ENCODE measurements around the gene GNAZ. TPM values are rescaled to one million over a fixed set of nuclear protein-coding genes. Genes with fewer than 3 reads are reported as not detected.
"Not testable (repeated sequence)": the region's sequence is repeated elsewhere in the genome, so short reads cannot be mapped to it uniquely, and the experiment has no call there.

The GNAZ gene
- total and polyA plus RNA-seq, 9 donors: 7.2 to 40.8 (median 15.3) TPM

- no peaks in the 10 kb centered on the region for H3K9me3 ChIP-seq
- WGBS, 3 donors: 72 to 77% (median 74%) methylated on average over 3 of the region's 3 CpGs
- no peak for TF ChIP-seq CTCF (IDR thresholded peaks at IDR 0.05)
- TF ChIP-seq POLR2A (IDR thresholded peaks at IDR 0.05): no peak
- no peak for TF ChIP-seq EP300 (IDR thresholded peaks at IDR 0.05)
- no peaks in the 10 kb centered on the region for H3K27me3 ChIP-seq
- H3K4me3 ChIP-seq: no peak overlapping the region
- intact Hi-C loops (cut with DNase I): no loop called here
- no peaks in the 10 kb centered on the region for H3K36me3 ChIP-seq
- no peak overlapping the region for H3K27ac ChIP-seq
- DNase-seq: no peak
- no peaks in the 10 kb centered on the region for H3K4me1 ChIP-seq (ENCODE audit: insufficient read depth)
These were observed 28.1 kb upstream of the GNAZ start for GRCh38 chr22:23042179-23042578.

GRCh38 chr22:23044570-23044969, 25.7 kb upstream of the GNAZ start:
- no peak for TF ChIP-seq EP300 (IDR thresholded peaks at IDR 0.05)
- no peak for TF ChIP-seq CTCF (IDR thresholded peaks at IDR 0.05)
- no peak for TF ChIP-seq POLR2A (IDR thresholded peaks at IDR 0.05)
- H3K27me3 ChIP-seq: no peaks in the 10 kb centered on the region
- WGBS, 3 donors: 9 to 48% (median 22%) methylated on average over 1 of the region's 1 CpG
- no peak overlapping the region for H3K27ac ChIP-seq
- no peaks in the 10 kb centered on the region for H3K36me3 ChIP-seq
- no peak for DNase-seq
- H3K4me1 ChIP-seq (ENCODE audit: insufficient read depth): no peaks in the 10 kb centered on the region
- no peak overlapping the region for H3K4me3 ChIP-seq
- no peaks in the 10 kb centered on the region for H3K9me3 ChIP-seq
- intact Hi-C loops (cut with DNase I): no loop called here

- Histone ChIP-seq H3K27ac (no peak overlapping the region), H3K4me1 (ENCODE audit: insufficient read depth) (no peaks in the 10 kb centered on the region), H3K4me3 (no peak overlapping the region), H3K27me3 (no peaks in the 10 kb centered on the region), H3K9me3 (no peaks in the 10 kb centered on the region), H3K36me3 (no peaks in the 10 kb centered on the region)
- TF ChIP-seq EP300 (IDR thresholded peaks at IDR 0.05): no peak
- TF ChIP-seq POLR2A (IDR thresholded peaks at IDR 0.05): no peak
- TF ChIP-seq CTCF (IDR thresholded peaks at IDR 0.05): no peak
- intact Hi-C loops (cut with DNase I): no loop called here
- WGBS, 3 donors: 44 to 64% (median 60%) methylated on average over 2 of the region's 2 CpGs
- no peak for DNase-seq
These were observed 24.9 kb upstream of the GNAZ start for GRCh38 chr22:23045461-23045860.

- no peak for TF ChIP-seq EP300 (IDR thresholded peaks at IDR 0.05)
- Histone ChIP-seq H3K4me3 (no peak overlapping the region), H3K9me3 (no peaks in the 10 kb centered on the region), H3K36me3 (no peaks in the 10 kb centered on the region), H3K4me1 (ENCODE audit: insufficient read depth) (no peaks in the 10 kb centered on the region), H3K27ac (no peak overlapping the region), H3K27me3 (no peaks in the 10 kb centered on the region)
- intact Hi-C loops (cut with DNase I): no loop called here
- DNase-seq: no peak
- 82 to 88% (median 83%) methylated on average over 8 of the region's 8 CpGs for WGBS, 3 donors
These were observed 23.1 kb upstream of the GNAZ start for GRCh38 chr22:23047265-23047664.

GRCh38 chr22:23047742-23048141, 22.6 kb upstream of the GNAZ start:
- DNase-seq: no peak
- intact Hi-C loops (cut with DNase I): no loop called here
- no peaks in the 10 kb centered on the region for H3K4me1 ChIP-seq (ENCODE audit: insufficient read depth)
- H3K9me3 ChIP-seq: no peaks in the 10 kb centered on the region
- no peaks in the 10 kb centered on the region for H3K27me3 ChIP-seq
- WGBS, 3 donors: 90 to 91% (median 91%) methylated on average over 6 of the region's 6 CpGs
- TF ChIP-seq EP300 (IDR thresholded peaks at IDR 0.05): no peak
- no peak for TF ChIP-seq POLR2A (IDR thresholded peaks at IDR 0.05)
- TF ChIP-seq CTCF (IDR thresholded peaks at IDR 0.05): no peak
- no peaks in the 10 kb centered on the region for H3K36me3 ChIP-seq
- no peak overlapping the region for H3K27ac ChIP-seq
- H3K4me3 ChIP-seq: no peak overlapping the region

- H3K36me3 ChIP-seq; intact Hi-C loops (cut with DNase I); H3K4me1 ChIP-seq (ENCODE audit: insufficient read depth); H3K27ac ChIP-seq; DNase-seq; H3K4me3 ChIP-seq; H3K27me3 ChIP-seq; H3K9me3 ChIP-seq: not testable (repeated sequence)
- 82 to 92% (median 92%) methylated on average over 1 of the region's 1 CpG for WGBS, 3 donors
These were observed 19.8 kb upstream of the GNAZ start for GRCh38 chr22:23050546-23050945.

Measured in ovary (tissue), 9 donors.